H9 (cell line): Measurements from ENCODE around the gene C17orf107. TPM values are rescaled to one million over a fixed set of nuclear protein-coding genes. Genes with fewer than 3 reads are reported as not detected.

Experiments
- DNase-seq: peaks from one replicate; pipeline ENCODE4 v3.0.0-alpha.2; 2017
- H2AFZ ChIP-seq: one replicate; pipeline ENCODE4 v1.6.1; 2013; ENCODE audit warnings: mild to moderate bottlenecking, low read length, control low read depth, moderate library complexity
- H2AK5ac ChIP-seq: 2 replicates; pipeline ENCODE4 v1.6.1; 2013; ENCODE audit warnings: low read length, control low read depth, mixed read lengths; ENCODE audit not compliant: insufficient read length
- H2BK120ac ChIP-seq: one replicate; pipeline ENCODE4 v1.6.1; 2013; ENCODE audit warnings: low read depth, mild to moderate bottlenecking, low read length, control low read depth, inconsistent platforms; ENCODE audit not compliant: poor library complexity, severe bottlenecking
- H2BK12ac ChIP-seq: 2 replicates; pipeline ENCODE4 v1.6.1; 2013; ENCODE audit warnings: low read length, control low read depth, mixed read lengths, low read depth; ENCODE audit not compliant: insufficient read length
- H2BK15ac ChIP-seq: 2 replicates; pipeline ENCODE4 v1.6.1; 2013; ENCODE audit warnings: low read depth, low read length, control low read depth
- H2BK20ac ChIP-seq: one replicate; pipeline ENCODE4 v1.6.1; 2013; ENCODE audit warnings: low read depth, mild to moderate bottlenecking, low read length, control low read depth, inconsistent platforms; ENCODE audit not compliant: poor library complexity, severe bottlenecking
- H2BK5ac ChIP-seq: 2 replicates; pipeline ENCODE4 v1.6.1; 2013; ENCODE audit warnings: low read length, control low read depth, mixed read lengths; ENCODE audit not compliant: insufficient read length
- H3K14ac ChIP-seq: 2 replicates; pipeline ENCODE4 v1.6.1; 2013; ENCODE audit warnings: low read length, control low read depth; ENCODE audit not compliant: insufficient read depth
- H3K18ac ChIP-seq: 2 replicates; pipeline ENCODE4 v1.6.1; 2013; ENCODE audit warnings: low read depth, mild to moderate bottlenecking, mixed read lengths, low read length, control low read depth; ENCODE audit not compliant: insufficient read length
- H3K23ac ChIP-seq: 2 replicates; pipeline ENCODE4 v1.6.1; 2013; ENCODE audit warnings: low read length, control low read depth, mixed read lengths, low read depth; ENCODE audit not compliant: insufficient read length
- H3K23me2 ChIP-seq: 2 replicates; pipeline ENCODE4 v1.6.1; 2013; ENCODE audit warnings: low read depth, mild to moderate bottlenecking, mixed read lengths, low read length, control low read depth; ENCODE audit not compliant: insufficient read length, poor library complexity, severe bottlenecking
- H3K27ac ChIP-seq: 2 replicates; pipeline ENCODE4 v1.5.1; 2013; ENCODE audit warnings: low read length, control low read depth, mixed read lengths, low read depth; ENCODE audit not compliant: insufficient read length
- H3K27me3 ChIP-seq: 2 replicates; pipeline ENCODE4 v1.6.1; 2013; ENCODE audit warnings: low read length, control low read depth, inconsistent platforms; ENCODE audit not compliant: insufficient read depth
- H3K4ac ChIP-seq: 2 replicates; pipeline ENCODE4 v1.6.1; 2013; ENCODE audit warnings: low read depth, mild to moderate bottlenecking, control low read depth, inconsistent platforms, low read length, moderate library complexity
- H3K4me1 ChIP-seq: 2 replicates; pipeline ENCODE4 v1.6.1; 2013; ENCODE audit warnings: low read length, control low read depth, inconsistent platforms; ENCODE audit not compliant: insufficient read depth
- H3K4me2 ChIP-seq: 2 replicates; pipeline ENCODE4 v1.6.1; 2013; ENCODE audit warnings: low read length, control low read depth, mixed read lengths; ENCODE audit not compliant: insufficient read length, insufficient read depth
- H3K56ac ChIP-seq: 2 replicates; pipeline ENCODE4 v1.6.1; 2013; ENCODE audit warnings: low read depth, mild to moderate bottlenecking, mixed read lengths, low read length, control low read depth; ENCODE audit not compliant: insufficient read length
- H3K79me1 ChIP-seq: 2 replicates; pipeline ENCODE4 v1.6.1; 2013; ENCODE audit warnings: low read depth, mild to moderate bottlenecking, moderate library complexity, low read length, control low read depth, inconsistent platforms; ENCODE audit not compliant: insufficient read depth, poor library complexity, severe bottlenecking
- H3K79me2 ChIP-seq: 2 replicates; pipeline ENCODE4 v1.6.1; 2013; ENCODE audit warnings: low read length, control low read depth, inconsistent platforms; ENCODE audit not compliant: insufficient read depth
- H3K9ac ChIP-seq: 2 replicates; pipeline ENCODE4 v1.6.1; 2013; ENCODE audit warnings: low read length, control low read depth, mixed read lengths; ENCODE audit not compliant: insufficient read length; ENCODE audit errors: extremely low read depth
- H3K9me3 ChIP-seq: one replicate; pipeline ENCODE4 v1.6.1; 2013; ENCODE audit warnings: low read depth, low read length, inconsistent platforms; ENCODE audit not compliant: control insufficient read depth
- H3T11ph ChIP-seq: one replicate; pipeline ENCODE4 v1.6.1; 2013; ENCODE audit warnings: mild to moderate bottlenecking, low read length, control low read depth, inconsistent platforms
- H4K20me1 ChIP-seq: one replicate; pipeline ENCODE4 v1.6.1; 2013; ENCODE audit not compliant: control insufficient read depth, insufficient read length, insufficient read depth
- H4K5ac ChIP-seq: 2 replicates; pipeline ENCODE4 v1.6.1; 2013; ENCODE audit warnings: low read depth, mild to moderate bottlenecking, mixed read lengths, low read length, control low read depth; ENCODE audit not compliant: insufficient read length
- H4K8ac ChIP-seq: replicated peaks from 2 replicates; pipeline ENCODE4 v1.6.1; 2013; ENCODE audit warnings: low read length, control low read depth, mixed read lengths, low read depth; ENCODE audit not compliant: insufficient read length
- H4K91ac ChIP-seq: 2 replicates; pipeline ENCODE4 v1.6.1; 2013; ENCODE audit warnings: low read depth, mild to moderate bottlenecking, moderate library complexity, mixed read lengths, low read length, control low read depth; ENCODE audit not compliant: insufficient read length
- H3K27ac Mint-ChIP-seq, 3 experiments: 2 replicates in 2 of 3; 3 replicates in 1 of 3; pipeline ENCODE4 v1.8.0; 2020 to 2021; ENCODE audit warnings: mixed read lengths in 3 of 3, mild to moderate bottlenecking in 1 of 3, moderate library complexity in 1 of 3
- H3K27me3 Mint-ChIP-seq: 2 replicates; pipeline ENCODE4 v1.8.0; 2021; ENCODE audit warnings: low read depth, mild to moderate bottlenecking, moderate library complexity, mixed read lengths
- H3K36me3 Mint-ChIP-seq, 3 experiments: 2 replicates in 2 of 3; 3 replicates in 1 of 3; pipeline ENCODE4 v1.8.0; 2020 to 2021; ENCODE audit warnings: low read depth in 3 of 3, mixed read lengths in 3 of 3; ENCODE audit not compliant: insufficient read depth in 1 of 3
- H3K4me1 Mint-ChIP-seq, 2 experiments: 2 replicates each; pipeline ENCODE4 v1.8.0; 2020; ENCODE audit warnings: mixed read lengths in 2 of 2
- H3K4me3 Mint-ChIP-seq, 2 experiments: 2 replicates in 1 of 2; 3 replicates in 1 of 2; pipeline ENCODE4 v1.8.0; 2020 to 2021; ENCODE audit warnings: mild to moderate bottlenecking in 2 of 2, mixed read lengths in 2 of 2, moderate library complexity in 1 of 2
- H3K9me3 Mint-ChIP-seq, 2 experiments: 2 replicates in 1 of 2; 3 replicates in 1 of 2; pipeline ENCODE4 v1.8.0; 2020; ENCODE audit warnings: mild to moderate bottlenecking in 2 of 2, mixed read lengths in 2 of 2, moderate library complexity in 1 of 2
- WGBS: extraction: QIAGEN DNeasy Blood & Tissue Kit; methylation state at CpG from one replicate; pipeline ENCODE4 v1.1.7; 2013; ENCODE audit warnings: missing lambda C conversion rate, low lambda C conversion rate, mixed read lengths; ENCODE audit not compliant: insufficient read length; ENCODE audit errors: extremely low coverage; 5-methylcytosine and 5-hydroxymethylcytosine counted together
- total RNA-seq: library from RNA; stranded (reverse); gene quantifications from 2 replicates; pipeline ENCODE4 v1.2.1, GENCODE V29; 2021
- TF ChIP-seq, protein P1 (sequence below): fragments of 200-600 bp; sonication (generic); conservative IDR thresholded peaks from 3 replicates; pipeline ENCODE4 v1.8.0; 2021; ENCODE audit warnings: antibody characterized with exemption, mild to moderate bottlenecking

C17orf107 gene
- total RNA-seq, 1 experiment from 2014 or later, result 4.4 TPM

DNA sequence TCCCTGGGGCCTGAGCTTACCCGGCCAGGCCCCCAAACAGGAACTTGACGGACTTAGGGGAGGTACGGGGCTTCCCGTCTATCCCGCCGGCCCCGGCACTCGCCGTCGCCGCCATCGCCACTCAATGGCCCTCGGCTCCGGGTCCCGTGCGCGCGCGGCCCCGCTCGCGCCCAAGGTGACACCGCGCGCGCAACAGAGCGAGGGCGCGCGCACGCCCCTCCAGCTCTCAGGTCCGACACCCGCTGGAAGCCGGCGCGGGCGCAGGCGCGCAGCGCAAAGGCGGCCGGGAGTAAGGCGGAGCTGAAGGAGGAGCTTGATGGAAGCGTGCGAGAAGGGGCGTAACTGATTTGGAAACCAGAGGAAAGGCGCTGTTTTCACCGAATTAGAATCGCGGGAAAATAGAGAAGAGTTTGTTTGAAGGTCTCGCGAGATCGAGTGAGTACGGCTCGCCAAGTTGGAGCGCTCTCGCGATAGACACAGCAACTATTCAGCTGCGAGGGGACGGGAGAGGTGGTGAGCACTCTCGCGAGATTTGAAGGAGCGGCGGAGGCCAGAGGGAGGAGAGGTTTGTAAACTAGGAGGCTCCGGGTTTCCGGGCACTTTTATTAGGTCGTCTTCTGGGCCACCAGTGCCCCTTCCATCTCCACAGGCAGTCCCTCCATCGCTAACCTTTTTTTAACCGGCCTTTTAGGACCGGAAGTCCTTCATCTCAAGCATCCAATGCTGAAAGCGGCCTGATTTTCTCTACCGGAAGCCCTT, 40.6 kb downstream of the C17orf107 start, which contains the start of the genes RNF167 and SLC25A11:
TSS of gene RNF167 (plus strand) at position 473 of the 759 bp plus-strand sequence. CDS start 642 bp downstream, outside the sequence.
TSS of gene SLC25A11 (minus strand) at position 251 of the 759 bp plus-strand sequence. CDS start at position 115, 136 bp downstream.
- H3T11ph ChIP-seq, result no peak within 1 kb of the TSS
- peak; percentile 99 for DNase-seq

More for the DNA sequence above, 40.6 kb downstream of the C17orf107 start, which contains the start of the genes RNF167 and SLC25A11:
- Histone ChIP-seq H3K27ac (peak within 1 kb of the TSS; percentile 81), H2BK120ac (no peak within 1 kb of the TSS), H3K14ac (peak within 1 kb of the TSS; percentile 91), H3K79me2 (peaks cover 6% of the 10 kb centered on the region; the same call in 1 of the 2 replicates), H2BK15ac (no peak within 1 kb of the TSS), H2BK20ac (no peak within 1 kb of the TSS), H3K9me3 (no peaks in the 10 kb centered on the region), H3K27me3 (no peaks in the 10 kb centered on the region), H3K79me1 (peaks cover 5% of the 10 kb centered on the region), H3K4ac (no peak within 1 kb of the TSS), H4K8ac (no peak within 1 kb of the TSS), H3K23ac (no peak within 1 kb of the TSS), H3K4me2 (peak within 1 kb of the TSS; percentile 80), H2BK5ac (no peak within 1 kb of the TSS), H3K4me1 (no peaks in the 10 kb centered on the region), H2AFZ (peak within 1 kb of the TSS; percentile 83), H2BK12ac (no peak within 1 kb of the TSS), H3K9ac (peak within 1 kb of the TSS; percentile 96), H4K20me1 (peaks cover 7% of the 10 kb centered on the region), H3K56ac (peak within 1 kb of the TSS; percentile 44), H3K18ac (peak within 1 kb of the TSS; percentile 95), H3K23me2 (peaks cover 17% of the 10 kb centered on the region), H4K5ac (no peak within 1 kb of the TSS), H2AK5ac (no peak within 1 kb of the TSS), H4K91ac (no peak within 1 kb of the TSS)
- peaks cover 29 to 75% (median 58%) of the 10 kb centered on the region in 3 experiments for H3K36me3 Mint-ChIP-seq
- H3K4me3 Mint-ChIP-seq, result peak within 1 kb of the TSS; percentile 95 to 98
- peak within 1 kb of the TSS; percentile 100 for H3K27ac Mint-ChIP-seq
- no CpG with 5 or more reads among the region's 72 CpGs for WGBS
- H3K4me1 Mint-ChIP-seq, result peaks cover 20 to 27% of the 10 kb centered on the region in 2 experiments
- H3K9me3 Mint-ChIP-seq, result no peaks in the 10 kb centered on the region; a peak in 1 of 5 replicates
- TF ChIP-seq, protein P1, sequence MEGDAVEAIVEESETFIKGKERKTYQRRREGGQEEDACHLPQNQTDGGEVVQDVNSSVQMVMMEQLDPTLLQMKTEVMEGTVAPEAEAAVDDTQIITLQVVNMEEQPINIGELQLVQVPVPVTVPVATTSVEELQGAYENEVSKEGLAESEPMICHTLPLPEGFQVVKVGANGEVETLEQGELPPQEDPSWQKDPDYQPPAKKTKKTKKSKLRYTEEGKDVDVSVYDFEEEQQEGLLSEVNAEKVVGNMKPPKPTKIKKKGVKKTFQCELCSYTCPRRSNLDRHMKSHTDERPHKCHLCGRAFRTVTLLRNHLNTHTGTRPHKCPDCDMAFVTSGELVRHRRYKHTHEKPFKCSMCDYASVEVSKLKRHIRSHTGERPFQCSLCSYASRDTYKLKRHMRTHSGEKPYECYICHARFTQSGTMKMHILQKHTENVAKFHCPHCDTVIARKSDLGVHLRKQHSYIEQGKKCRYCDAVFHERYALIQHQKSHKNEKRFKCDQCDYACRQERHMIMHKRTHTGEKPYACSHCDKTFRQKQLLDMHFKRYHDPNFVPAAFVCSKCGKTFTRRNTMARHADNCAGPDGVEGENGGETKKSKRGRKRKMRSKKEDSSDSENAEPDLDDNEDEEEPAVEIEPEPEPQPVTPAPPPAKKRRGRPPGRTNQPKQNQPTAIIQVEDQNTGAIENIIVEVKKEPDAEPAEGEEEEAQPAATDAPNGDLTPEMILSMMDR, result no peak
- H3K27me3 Mint-ChIP-seq, result peaks cover 3% of the 10 kb centered on the region
